AG08396 (cell line): ENCODE data around the gene POLE.

Experiments
- DNase-seq: peaks from one replicate; pipeline ENCODE4 v3.0.0; 2012; ENCODE audit warnings: low spot score, mixed read lengths

Gene POLE

GRCh38 chr12:132579744-132580143, 107.4 kb downstream of the POLE start:
- no peak for DNase-seq

DNA sequence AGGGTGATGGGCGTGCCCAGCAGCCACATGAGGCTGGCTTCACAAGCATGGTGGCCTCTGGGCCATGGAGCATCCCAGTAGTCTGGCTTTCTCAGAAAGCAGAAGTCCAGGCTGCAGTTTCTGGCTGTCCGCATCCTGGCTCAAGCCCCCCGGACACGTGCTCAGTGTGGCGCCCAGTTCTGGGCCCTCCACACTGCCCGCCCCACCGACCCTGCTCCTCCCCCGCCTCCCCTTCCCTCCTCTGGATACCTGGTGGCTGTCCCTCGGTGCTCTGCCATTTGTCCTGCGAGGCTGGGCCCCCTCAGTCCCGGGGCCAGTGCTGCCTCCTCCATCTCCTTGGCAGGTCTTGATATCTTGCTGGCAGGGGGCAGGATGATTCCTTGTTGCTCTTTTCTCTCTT, 108.3 kb downstream of the POLE start:
- DNase-seq, result no peak

DNA sequence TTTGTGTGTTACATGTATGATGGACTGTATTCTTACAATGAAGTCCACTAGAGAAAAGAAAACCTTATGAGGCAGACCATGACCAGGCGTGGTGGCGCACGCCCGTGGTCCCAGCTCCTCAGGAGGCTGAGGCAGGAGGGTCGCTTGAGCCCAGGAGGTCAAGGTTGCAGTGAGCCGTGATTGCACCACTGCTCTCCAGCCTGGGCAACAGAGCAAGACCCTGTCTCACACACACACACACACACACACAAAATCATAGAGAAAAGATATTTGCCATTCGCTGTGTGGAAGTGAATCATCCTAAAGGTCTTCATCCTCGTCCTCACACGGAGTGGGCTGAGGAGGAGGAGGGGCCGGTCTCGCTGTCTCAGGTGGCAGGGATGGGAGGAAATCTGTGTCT, 109.0 kb downstream of the POLE start:
- no peak for DNase-seq

DNA sequence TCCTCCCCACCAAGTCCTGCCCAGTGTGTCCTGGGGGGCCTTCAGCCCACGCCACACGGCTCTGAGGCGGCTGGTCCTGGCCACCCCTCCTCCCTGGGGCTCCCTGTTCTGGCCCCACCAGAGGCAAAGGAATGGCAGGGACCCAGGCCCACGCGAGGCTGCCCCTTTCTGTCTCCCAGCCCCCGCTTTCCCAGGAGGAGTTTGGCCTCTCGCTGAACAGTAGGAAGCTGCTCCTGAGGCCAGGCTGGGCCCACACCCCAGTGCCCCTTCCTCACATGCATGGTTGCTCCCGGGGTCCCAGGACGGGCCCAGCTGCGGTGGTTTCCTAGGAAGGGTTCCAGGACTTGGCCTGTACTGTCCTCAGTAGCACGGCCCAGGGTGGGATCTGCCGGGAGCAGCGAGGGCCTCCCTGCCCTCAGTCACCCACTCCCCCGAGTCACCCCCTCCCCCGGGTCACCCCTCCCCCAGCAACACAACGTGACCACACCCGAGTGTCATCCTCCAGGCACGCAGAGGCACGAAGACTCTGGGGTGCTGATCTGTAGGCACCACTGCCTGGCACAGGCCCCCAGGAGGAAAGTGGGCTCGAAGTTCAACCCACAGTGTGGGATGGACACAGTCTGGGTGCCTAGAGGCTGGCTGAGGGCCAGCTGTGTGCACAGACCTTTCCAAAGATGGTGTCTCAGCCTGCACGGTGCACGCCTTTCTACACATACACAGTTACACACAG, 109.8 kb downstream of the POLE start:
- DNase-seq, result no peak

DNA sequence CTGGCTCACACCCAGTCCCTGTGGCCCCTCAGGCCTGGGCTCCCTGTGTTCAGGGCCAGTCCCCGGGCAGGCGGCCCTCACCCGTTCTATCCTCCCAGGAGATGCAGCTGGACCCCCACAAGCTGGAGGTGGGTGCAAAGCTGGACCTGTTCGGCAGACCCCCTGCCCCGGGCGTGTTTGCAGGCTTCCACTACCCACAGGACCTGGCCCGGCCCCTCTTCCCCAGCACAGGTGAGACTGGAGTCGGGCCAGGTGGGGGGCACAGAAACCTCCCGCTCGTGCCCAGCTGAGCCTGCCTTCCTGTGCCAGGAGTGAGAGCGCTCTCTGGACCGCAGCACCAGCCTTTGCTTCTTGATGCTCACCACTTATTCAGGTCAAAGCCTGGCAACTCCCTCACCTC, 110.4 kb downstream of the POLE start:
- DNase-seq, result no peak

GRCh38 chr12:132575661-132576060, 111.5 kb downstream of the POLE start:
- no peak for DNase-seq

GRCh38 chr12:132574271-132574996, 112.7 kb downstream of the POLE start:
- DNase-seq, result no peak
